Spleen (tissue), 7 donors: Measurements from ENCODE around the gene DMD.

Source experiments
- POLR2A ChIP-seq, 3 donors: fragments of 450-650 bp; IDR thresholded peaks; one replicate each; pipeline ENCODE4 v1.5.1; 2017; ENCODE audit warnings: antibody characterized with exemption in 3 of 3, mild to moderate bottlenecking in 1 of 3
- TF ChIP-seq, protein P1 (sequence below), 11 experiments: fragments of 200-600 bp in 7 of 11; fragments of 450-650 bp in 4 of 11; sonication (generic) in 4 of 11; IDR thresholded peaks in 8 of 11; conservative IDR thresholded peaks in 3 of 11; 1 replicate in 7 of 11; 2 replicates in 4 of 11; pipeline versions ENCODE4 v1.4.0 to v1.8.0; 2016 to 2021; ENCODE audit warnings: antibody characterized with exemption in 11 of 11, inconsistent platforms in 4 of 11, mild to moderate bottlenecking in 1 of 11
- donor health status: DM: no; HTN: no; CAD: no; lungs with moderate emphysema.
- donor health status: DM: no; HTN: no; CAD: no.
- donor health status: DM: no; HTN: no; CAD: no.

DNA sequence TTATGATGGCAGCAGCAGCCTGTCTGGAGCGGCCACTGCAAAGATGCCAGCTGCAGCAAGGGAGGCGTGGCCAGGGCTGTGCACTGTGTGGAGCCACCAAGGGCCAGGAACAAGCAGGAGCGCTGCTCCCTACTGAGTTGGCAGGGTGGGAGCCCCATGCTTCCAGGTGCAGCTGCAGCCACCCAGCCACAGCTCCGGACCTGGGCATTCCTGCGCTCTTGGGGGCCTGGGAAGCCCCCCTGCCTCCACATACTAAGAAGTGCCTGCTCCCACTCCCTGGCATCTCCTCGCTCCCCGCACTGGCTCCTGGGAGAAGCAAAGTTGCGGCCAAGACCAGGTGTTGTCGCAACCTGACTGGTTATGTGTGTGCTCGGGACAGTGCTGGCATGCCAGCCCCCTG lies 619.8 kb downstream of the DMD start:
- TF ChIP-seq POLR2A (IDR thresholded peaks at IDR 0.05): no peak
- TF ChIP-seq, protein P1, sequence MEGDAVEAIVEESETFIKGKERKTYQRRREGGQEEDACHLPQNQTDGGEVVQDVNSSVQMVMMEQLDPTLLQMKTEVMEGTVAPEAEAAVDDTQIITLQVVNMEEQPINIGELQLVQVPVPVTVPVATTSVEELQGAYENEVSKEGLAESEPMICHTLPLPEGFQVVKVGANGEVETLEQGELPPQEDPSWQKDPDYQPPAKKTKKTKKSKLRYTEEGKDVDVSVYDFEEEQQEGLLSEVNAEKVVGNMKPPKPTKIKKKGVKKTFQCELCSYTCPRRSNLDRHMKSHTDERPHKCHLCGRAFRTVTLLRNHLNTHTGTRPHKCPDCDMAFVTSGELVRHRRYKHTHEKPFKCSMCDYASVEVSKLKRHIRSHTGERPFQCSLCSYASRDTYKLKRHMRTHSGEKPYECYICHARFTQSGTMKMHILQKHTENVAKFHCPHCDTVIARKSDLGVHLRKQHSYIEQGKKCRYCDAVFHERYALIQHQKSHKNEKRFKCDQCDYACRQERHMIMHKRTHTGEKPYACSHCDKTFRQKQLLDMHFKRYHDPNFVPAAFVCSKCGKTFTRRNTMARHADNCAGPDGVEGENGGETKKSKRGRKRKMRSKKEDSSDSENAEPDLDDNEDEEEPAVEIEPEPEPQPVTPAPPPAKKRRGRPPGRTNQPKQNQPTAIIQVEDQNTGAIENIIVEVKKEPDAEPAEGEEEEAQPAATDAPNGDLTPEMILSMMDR (IDR thresholded peaks at IDR 0.05 in 8 of 11, conservative IDR thresholded peaks at IDR 0.05 in 3 of 11): no peak
